ENCODE measurements around the gene DCAF8. TPM values are rescaled to one million over a fixed set of nuclear protein-coding genes. Genes with fewer than 3 reads are reported as not detected.

The DCAF8 gene
- total RNA-seq, 1 donor from 2014 or later, result 107 TPM

DNA sequence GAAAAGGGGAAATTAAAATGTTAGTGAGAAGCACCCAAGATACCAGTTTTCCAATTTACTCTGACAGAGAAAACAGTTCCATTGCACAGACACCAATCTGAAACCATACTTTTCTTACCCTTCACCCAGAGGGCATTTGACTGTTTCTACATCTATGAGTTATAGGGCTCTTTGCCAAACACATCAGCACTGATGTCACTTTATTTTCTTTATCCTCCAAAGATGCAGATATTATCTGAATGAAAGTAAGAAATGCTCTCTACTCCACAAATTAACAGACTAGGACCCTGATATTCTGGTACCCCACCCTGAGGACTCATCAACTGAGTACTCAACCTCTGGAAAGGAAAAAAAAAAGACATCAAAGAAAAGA lies 46.8 kb upstream of the DCAF8 start:
- DNase-seq (ENCODE audit: low read depth), result no peak
- H3K36me3 Mint-ChIP-seq (ENCODE audit: low read depth, unreplicated experiment), result peaks cover 43% of the 10 kb centered on the region

DNA sequence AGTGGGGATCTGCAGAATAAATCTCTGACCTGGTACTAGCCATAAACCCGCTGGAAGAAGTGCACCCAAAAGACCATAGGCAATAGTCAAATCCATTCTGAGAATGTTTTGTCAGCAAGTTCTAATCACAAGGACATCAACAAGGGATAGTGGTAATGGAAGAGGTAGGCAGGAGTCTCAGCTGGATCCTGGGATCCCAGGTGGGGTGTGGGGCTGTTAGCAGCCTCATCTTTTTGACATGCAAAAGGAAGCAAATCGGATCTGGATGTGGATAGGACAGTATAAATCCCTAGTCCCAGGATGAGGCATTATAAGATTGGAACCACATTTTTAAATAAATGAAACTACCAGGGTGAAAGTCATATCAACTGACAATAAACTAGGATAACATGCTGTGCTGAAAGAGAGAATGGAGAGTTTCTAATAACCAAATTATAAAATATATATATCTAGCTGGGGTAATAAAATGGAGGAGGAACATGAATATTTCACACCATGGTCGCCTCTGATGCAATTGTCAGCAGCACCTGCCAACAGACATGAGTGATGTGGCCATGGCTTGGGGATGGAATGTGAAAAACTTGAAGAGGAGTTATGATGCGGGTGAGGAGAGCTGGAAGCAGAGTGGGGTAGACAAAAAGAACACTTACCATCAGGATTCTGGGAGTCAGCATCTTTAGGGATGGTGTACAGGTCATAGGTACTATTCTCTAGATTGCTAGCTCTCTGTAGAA lies 46.3 kb upstream of the DCAF8 start:
- no peak overlapping the region for H3K4me3 ChIP-seq (ENCODE audit: insufficient read depth, low read depth, low read length)
- Mint-ChIP-seq H3K36me3 (ENCODE audit: low read depth, unreplicated experiment) (peaks cover 37% of the 10 kb centered on the region), H3K9me3 (ENCODE audit: unreplicated experiment) (no peaks in the 10 kb centered on the region), H3K4me1 (ENCODE audit: low read depth, unreplicated experiment) (peaks cover 8% of the 10 kb centered on the region), H3K4me3 (ENCODE audit: unreplicated experiment) (no peak overlapping the region), H3K27ac (ENCODE audit: unreplicated experiment) (no peak overlapping the region), H3K27me3 (ENCODE audit: low read depth, unreplicated experiment) (no peaks in the 10 kb centered on the region)
- H3K27me3 ChIP-seq (ENCODE audit: insufficient read depth, low read length), result no peaks in the 10 kb centered on the region
- peaks cover 90% of the 10 kb centered on the region for H3K36me3 ChIP-seq (ENCODE audit: insufficient read depth, low read length)
- H3K9ac ChIP-seq (ENCODE audit: low read length), result no peak overlapping the region
- H4K20me1 ChIP-seq (ENCODE audit: insufficient read depth, low read length), result peaks cover 71% of the 10 kb centered on the region
- FAIRE-seq (no peak), DNase-seq (ENCODE audit: low read depth) (no peak)
- no peaks in the 10 kb centered on the region for H3K4me1 ChIP-seq (ENCODE audit: insufficient read depth, low read length)
- peaks cover 49% of the 10 kb centered on the region for H3K79me2 ChIP-seq (ENCODE audit: insufficient read depth, low read length)
- H3K27ac ChIP-seq (ENCODE audit: low read depth, low read length), result no peak overlapping the region
- no peaks in the 10 kb centered on the region for H3K9me3 ChIP-seq (ENCODE audit: insufficient read depth, low read depth, low read length)
- no peak overlapping the region for H2AFZ ChIP-seq (ENCODE audit: low read depth, low read length)
- TF ChIP-seq EZH2 (IDR thresholded peaks at IDR 0.05; ENCODE audit: insufficient read depth, low read length), result no peak
- TF ChIP-seq, protein P1, sequence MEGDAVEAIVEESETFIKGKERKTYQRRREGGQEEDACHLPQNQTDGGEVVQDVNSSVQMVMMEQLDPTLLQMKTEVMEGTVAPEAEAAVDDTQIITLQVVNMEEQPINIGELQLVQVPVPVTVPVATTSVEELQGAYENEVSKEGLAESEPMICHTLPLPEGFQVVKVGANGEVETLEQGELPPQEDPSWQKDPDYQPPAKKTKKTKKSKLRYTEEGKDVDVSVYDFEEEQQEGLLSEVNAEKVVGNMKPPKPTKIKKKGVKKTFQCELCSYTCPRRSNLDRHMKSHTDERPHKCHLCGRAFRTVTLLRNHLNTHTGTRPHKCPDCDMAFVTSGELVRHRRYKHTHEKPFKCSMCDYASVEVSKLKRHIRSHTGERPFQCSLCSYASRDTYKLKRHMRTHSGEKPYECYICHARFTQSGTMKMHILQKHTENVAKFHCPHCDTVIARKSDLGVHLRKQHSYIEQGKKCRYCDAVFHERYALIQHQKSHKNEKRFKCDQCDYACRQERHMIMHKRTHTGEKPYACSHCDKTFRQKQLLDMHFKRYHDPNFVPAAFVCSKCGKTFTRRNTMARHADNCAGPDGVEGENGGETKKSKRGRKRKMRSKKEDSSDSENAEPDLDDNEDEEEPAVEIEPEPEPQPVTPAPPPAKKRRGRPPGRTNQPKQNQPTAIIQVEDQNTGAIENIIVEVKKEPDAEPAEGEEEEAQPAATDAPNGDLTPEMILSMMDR (IDR thresholded peaks at IDR 0.05; ENCODE audit: insufficient read depth, low read depth, low read length), result no peak
- no peak overlapping the region for H3K4me2 ChIP-seq (ENCODE audit: low read length)

More for the DNA sequence above, 46.8 kb upstream of the DCAF8 start:
- no peak overlapping the region for H3K4me2 ChIP-seq (ENCODE audit: low read length)
- H3K9me3 Mint-ChIP-seq (ENCODE audit: unreplicated experiment), result no peaks in the 10 kb centered on the region
- peaks cover 91% of the 10 kb centered on the region for H3K36me3 ChIP-seq (ENCODE audit: insufficient read depth, low read length)
- no peak overlapping the region for H3K27ac ChIP-seq (ENCODE audit: low read depth, low read length)
- FAIRE-seq, result no peak
- peaks cover 52% of the 10 kb centered on the region for H3K79me2 ChIP-seq (ENCODE audit: insufficient read depth, low read length)
- no peaks in the 10 kb centered on the region for H3K27me3 Mint-ChIP-seq (ENCODE audit: low read depth, unreplicated experiment)
- H3K4me1 Mint-ChIP-seq (ENCODE audit: low read depth, unreplicated experiment), result peaks cover 8% of the 10 kb centered on the region
- H3K4me1 ChIP-seq (ENCODE audit: insufficient read depth, low read length), result no peaks in the 10 kb centered on the region
- H3K4me3 ChIP-seq (ENCODE audit: insufficient read depth, low read depth, low read length), result no peak overlapping the region
- peak overlapping the region; percentile 50 for H3K27ac Mint-ChIP-seq (ENCODE audit: unreplicated experiment)
- no peak overlapping the region for H3K4me3 Mint-ChIP-seq (ENCODE audit: unreplicated experiment)
- peaks cover 77% of the 10 kb centered on the region for H4K20me1 ChIP-seq (ENCODE audit: insufficient read depth, low read length)
- H3K27me3 ChIP-seq (ENCODE audit: insufficient read depth, low read length), result no peaks in the 10 kb centered on the region
- TF ChIP-seq, protein P1 (IDR thresholded peaks at IDR 0.05; ENCODE audit: insufficient read depth, low read depth, low read length), result no peak
- TF ChIP-seq EZH2 (IDR thresholded peaks at IDR 0.05; ENCODE audit: insufficient read depth, low read length), result no peak
- no peak overlapping the region for H3K9ac ChIP-seq (ENCODE audit: low read length)
- no peaks in the 10 kb centered on the region for H3K9me3 ChIP-seq (ENCODE audit: insufficient read depth, low read depth, low read length)
- no peak overlapping the region for H2AFZ ChIP-seq (ENCODE audit: low read depth, low read length)

DNA sequence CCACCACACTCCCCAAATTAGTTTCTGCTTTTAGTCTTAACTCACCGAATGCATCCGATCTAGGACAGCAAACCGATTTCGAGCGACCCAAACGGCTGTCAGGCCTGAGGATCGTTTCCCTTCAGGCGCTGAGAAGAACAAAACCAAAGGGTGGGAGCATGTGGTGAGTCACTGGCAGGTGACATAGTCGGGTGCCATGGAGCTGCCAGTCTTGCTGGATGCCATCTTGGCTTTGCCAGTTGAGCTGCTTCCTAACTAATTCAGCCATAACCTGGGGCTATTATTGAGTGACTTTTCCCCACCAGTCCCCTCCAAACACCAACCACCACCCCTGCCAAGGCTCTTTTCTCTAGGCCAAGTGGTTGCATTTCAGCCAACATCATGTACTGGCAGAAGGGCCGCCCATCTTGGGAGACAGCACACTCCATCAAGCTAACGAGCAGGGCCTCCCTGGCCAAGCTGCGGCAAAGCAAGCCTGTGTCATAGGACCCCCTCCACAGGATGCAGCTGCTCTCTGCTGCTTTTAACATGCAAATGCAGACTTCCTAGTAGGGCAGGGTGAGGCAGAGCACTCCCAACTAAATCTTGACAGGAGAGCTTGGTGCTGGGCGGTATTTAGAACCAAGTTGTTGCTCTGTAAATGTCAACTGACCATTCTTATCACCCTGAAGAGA lies 44.9 kb upstream of the DCAF8 start:
- H3K79me2 ChIP-seq (ENCODE audit: insufficient read depth, low read length), result peaks cover 54% of the 10 kb centered on the region
- no peak overlapping the region for H3K4me2 ChIP-seq (ENCODE audit: low read length)
- peaks cover 87% of the 10 kb centered on the region for H3K36me3 ChIP-seq (ENCODE audit: insufficient read depth, low read length)
- no peak overlapping the region for H3K4me3 ChIP-seq (ENCODE audit: insufficient read depth, low read depth, low read length)
- no peak for DNase-seq (ENCODE audit: low read depth)
- FAIRE-seq, result no peak
- Mint-ChIP-seq H3K36me3 (ENCODE audit: low read depth, unreplicated experiment) (peaks cover 39% of the 10 kb centered on the region), H3K27ac (ENCODE audit: unreplicated experiment) (no peak overlapping the region), H3K4me1 (ENCODE audit: low read depth, unreplicated experiment) (peaks cover 8% of the 10 kb centered on the region), H3K4me3 (ENCODE audit: unreplicated experiment) (no peak overlapping the region), H3K27me3 (ENCODE audit: low read depth, unreplicated experiment) (no peaks in the 10 kb centered on the region), H3K9me3 (ENCODE audit: unreplicated experiment) (no peaks in the 10 kb centered on the region)
- H4K20me1 ChIP-seq (ENCODE audit: insufficient read depth, low read length), result peaks cover 72% of the 10 kb centered on the region
- no peak overlapping the region for H2AFZ ChIP-seq (ENCODE audit: low read depth, low read length)
- no peak overlapping the region for H3K27ac ChIP-seq (ENCODE audit: low read depth, low read length)
- no peaks in the 10 kb centered on the region for H3K9me3 ChIP-seq (ENCODE audit: insufficient read depth, low read depth, low read length)
- no peak for TF ChIP-seq EZH2 (IDR thresholded peaks at IDR 0.05; ENCODE audit: insufficient read depth, low read length)
- TF ChIP-seq, protein P1 (IDR thresholded peaks at IDR 0.05; ENCODE audit: insufficient read depth, low read depth, low read length), result no peak
- H3K4me1 ChIP-seq (ENCODE audit: insufficient read depth, low read length), result no peaks in the 10 kb centered on the region
- peak overlapping the region; percentile 12 for H3K9ac ChIP-seq (ENCODE audit: low read length)
- no peaks in the 10 kb centered on the region for H3K27me3 ChIP-seq (ENCODE audit: insufficient read depth, low read length)

Data from astrocyte (in vitro differentiated cells and primary cell).